Neural cell (in vitro differentiated cells): ENCODE measurements around the gene HS3ST3A1. TPM values are rescaled to one million over a fixed set of nuclear protein-coding genes. Genes with fewer than 3 reads are reported as not detected.

ENCODE experiments used
- H2AFZ ChIP-seq: fragments of 200-600, 300-800 bp; sonication (generic), shearing (Covaris generic); 2 replicates; pipeline ENCODE4 v1.6.0; 2014; ENCODE audit warnings: low read depth, mild to moderate bottlenecking, antibody characterized with exemption, low read length, moderate library complexity
- H3F3A ChIP-seq: fragments of 200-600 bp; shearing (Covaris generic); 2 replicates; pipeline ENCODE4 v1.6.1; 2016; ENCODE audit warnings: mild to moderate bottlenecking, moderate library complexity, mixed read lengths, antibody characterized with exemption, low read length; ENCODE audit not compliant: insufficient read depth, poor library complexity, severe bottlenecking
- H3K27ac ChIP-seq: fragments of 200-600, 300-800 bp; sonication (generic), shearing (Covaris generic); 2 replicates; pipeline ENCODE4 v1.5.1; 2014; ENCODE audit warnings: mild to moderate bottlenecking, low read length, moderate library complexity
- H3K27me3 ChIP-seq: fragments of 300-800, 200-600 bp; sonication (generic), shearing (Covaris generic); 2 replicates; pipeline ENCODE4 v1.6.0; 2014; ENCODE audit warnings: mild to moderate bottlenecking, low read depth, low read length, moderate library complexity; ENCODE audit not compliant: insufficient read depth
- H3K36me3 ChIP-seq: fragments of 300-800, 200-600 bp; sonication (generic), shearing (Covaris generic); 2 replicates; pipeline ENCODE4 v1.5.1; 2014; ENCODE audit warnings: mild to moderate bottlenecking, antibody characterized with exemption, low read length, moderate library complexity; ENCODE audit not compliant: insufficient read depth
- H3K4me2 ChIP-seq: fragments of 300-800, 200-600 bp; sonication (generic), shearing (Covaris generic); 2 replicates; pipeline ENCODE4 v1.6.0; 2014; ENCODE audit warnings: mild to moderate bottlenecking, low read length
- H3K4me3 ChIP-seq: fragments of 300-800, 200-600 bp; sonication (generic), shearing (Covaris generic); 2 replicates; pipeline ENCODE4 v1.5.1; 2014; ENCODE audit warnings: mild to moderate bottlenecking, low read length, moderate library complexity
- H3K79me2 ChIP-seq: fragments of 200-600 bp; shearing (Covaris generic); replicated peaks from 2 replicates; pipeline ENCODE4 v1.6.0; 2014; ENCODE audit warnings: mild to moderate bottlenecking, low read length, moderate library complexity; ENCODE audit not compliant: insufficient read depth
- H3K9ac ChIP-seq: fragments of 300-800, 200-600 bp; sonication (generic), shearing (Covaris generic); 2 replicates; pipeline ENCODE4 v1.6.1; 2016; ENCODE audit warnings: mild to moderate bottlenecking, low read length, mixed read lengths
- H3K9me2 ChIP-seq: fragments of 200-600 bp; shearing (Covaris generic); 2 replicates; pipeline ENCODE4 v1.6.1; 2016; ENCODE audit warnings: mild to moderate bottlenecking, low read length, mixed read lengths; ENCODE audit not compliant: insufficient read depth
- H3K9me3 ChIP-seq: fragments of 200-600, 300-800 bp; sonication (generic), shearing (Covaris generic); 2 replicates; pipeline ENCODE4 v1.6.1; 2016; ENCODE audit warnings: mild to moderate bottlenecking, mixed run types, low read length, moderate library complexity, mixed read lengths
- H4K20me1 ChIP-seq: fragments of 200-600 bp; shearing (Covaris generic); 2 replicates; pipeline ENCODE4 v1.6.1; 2016; ENCODE audit warnings: mild to moderate bottlenecking, mixed run types; ENCODE audit not compliant: insufficient read depth
- EP300 ChIP-seq: fragments of 450-650 bp; conservative IDR thresholded peaks from 2 replicates; pipeline ENCODE4 v1.6.1; 2014; ENCODE audit warnings: antibody characterized with exemption, mild to moderate bottlenecking, moderate library complexity; ENCODE audit not compliant: poor library complexity, severe bottlenecking
- EZH2 ChIP-seq: fragments of 200-600, 300-800 bp; shearing (Covaris generic), sonication (generic); IDR thresholded peaks from 2 replicates; pipeline ENCODE4 v1.6.1; 2014; ENCODE audit warnings: antibody characterized with exemption, low read length, borderline replicate concordance, mild to moderate bottlenecking; ENCODE audit not compliant: insufficient read depth, poor library complexity, severe bottlenecking
- MXI1 ChIP-seq: fragments of 450-650 bp; conservative IDR thresholded peaks from 2 replicates; pipeline ENCODE4 v1.6.1; 2014; ENCODE audit warnings: antibody characterized with exemption, mild to moderate bottlenecking; ENCODE audit not compliant: poor library complexity, severe bottlenecking
- POLR2AphosphoS5 ChIP-seq: IDR thresholded peaks from 2 replicates; pipeline ENCODE4 v1.6.1; 2012
- RAD21 ChIP-seq: fragments of 450-650 bp; conservative IDR thresholded peaks from 2 replicates; pipeline ENCODE4 v1.6.1; 2014; ENCODE audit warnings: antibody characterized with exemption, mild to moderate bottlenecking, moderate library complexity
- SMC3 ChIP-seq: fragments of 450-650 bp; conservative IDR thresholded peaks from 2 replicates; pipeline ENCODE4 v1.6.1; 2014; ENCODE audit warnings: antibody characterized with exemption, mild to moderate bottlenecking, moderate library complexity; ENCODE audit not compliant: poor library complexity
- TAF1 ChIP-seq: IDR thresholded peaks from 2 replicates; pipeline ENCODE4 v1.6.1; 2012; ENCODE audit warnings: low read depth
- polyA plus RNA-seq: library from polyadenylated mRNA; depleted of rRNA; stranded (reverse); fragments of >200 nt; gene quantifications from 2 replicates; pipeline ENCODE4 v1.2.3, GENCODE V29; 2014
- TF ChIP-seq, protein P1 (sequence below): fragments of 450-650 bp; IDR thresholded peaks from 2 replicates; pipeline ENCODE4 v1.5.1; 2014; ENCODE audit warnings: antibody characterized with exemption, mild to moderate bottlenecking, moderate library complexity; ENCODE audit not compliant: poor library complexity, severe bottlenecking
- TF ChIP-seq, protein P2 (sequence below): IDR thresholded peaks from 2 replicates; pipeline ENCODE4 v1.6.1; 2012; ENCODE audit warnings: borderline replicate concordance

Gene HS3ST3A1
- polyA plus RNA-seq, 1 donor from 2014 or later = 0.56 TPM

GRCh38 chr17:13561606-13562270 is 40.0 kb downstream of the HS3ST3A1 start:
- no peak overlapping the region for H2AFZ ChIP-seq
- no peaks in the 10 kb centered on the region for H3K27me3 ChIP-seq
- H4K20me1 ChIP-seq = no peaks in the 10 kb centered on the region
- no peaks in the 10 kb centered on the region for H3K9me2 ChIP-seq
- no peak overlapping the region for H3K27ac ChIP-seq
- no peak overlapping the region for H3K9ac ChIP-seq
- H3F3A ChIP-seq = no peaks in the 10 kb centered on the region
- H3K79me2 ChIP-seq = no peaks in the 10 kb centered on the region
- no peaks in the 10 kb centered on the region for H3K9me3 ChIP-seq
- TF ChIP-seq EZH2 (no peak), MXI1 (no peak), SMC3 (no peak), POLR2AphosphoS5 (no peak), EP300 (no peak), TAF1 (no peak)
- TF ChIP-seq, protein P1, sequence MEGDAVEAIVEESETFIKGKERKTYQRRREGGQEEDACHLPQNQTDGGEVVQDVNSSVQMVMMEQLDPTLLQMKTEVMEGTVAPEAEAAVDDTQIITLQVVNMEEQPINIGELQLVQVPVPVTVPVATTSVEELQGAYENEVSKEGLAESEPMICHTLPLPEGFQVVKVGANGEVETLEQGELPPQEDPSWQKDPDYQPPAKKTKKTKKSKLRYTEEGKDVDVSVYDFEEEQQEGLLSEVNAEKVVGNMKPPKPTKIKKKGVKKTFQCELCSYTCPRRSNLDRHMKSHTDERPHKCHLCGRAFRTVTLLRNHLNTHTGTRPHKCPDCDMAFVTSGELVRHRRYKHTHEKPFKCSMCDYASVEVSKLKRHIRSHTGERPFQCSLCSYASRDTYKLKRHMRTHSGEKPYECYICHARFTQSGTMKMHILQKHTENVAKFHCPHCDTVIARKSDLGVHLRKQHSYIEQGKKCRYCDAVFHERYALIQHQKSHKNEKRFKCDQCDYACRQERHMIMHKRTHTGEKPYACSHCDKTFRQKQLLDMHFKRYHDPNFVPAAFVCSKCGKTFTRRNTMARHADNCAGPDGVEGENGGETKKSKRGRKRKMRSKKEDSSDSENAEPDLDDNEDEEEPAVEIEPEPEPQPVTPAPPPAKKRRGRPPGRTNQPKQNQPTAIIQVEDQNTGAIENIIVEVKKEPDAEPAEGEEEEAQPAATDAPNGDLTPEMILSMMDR = no peak
- TF ChIP-seq, protein P2, sequence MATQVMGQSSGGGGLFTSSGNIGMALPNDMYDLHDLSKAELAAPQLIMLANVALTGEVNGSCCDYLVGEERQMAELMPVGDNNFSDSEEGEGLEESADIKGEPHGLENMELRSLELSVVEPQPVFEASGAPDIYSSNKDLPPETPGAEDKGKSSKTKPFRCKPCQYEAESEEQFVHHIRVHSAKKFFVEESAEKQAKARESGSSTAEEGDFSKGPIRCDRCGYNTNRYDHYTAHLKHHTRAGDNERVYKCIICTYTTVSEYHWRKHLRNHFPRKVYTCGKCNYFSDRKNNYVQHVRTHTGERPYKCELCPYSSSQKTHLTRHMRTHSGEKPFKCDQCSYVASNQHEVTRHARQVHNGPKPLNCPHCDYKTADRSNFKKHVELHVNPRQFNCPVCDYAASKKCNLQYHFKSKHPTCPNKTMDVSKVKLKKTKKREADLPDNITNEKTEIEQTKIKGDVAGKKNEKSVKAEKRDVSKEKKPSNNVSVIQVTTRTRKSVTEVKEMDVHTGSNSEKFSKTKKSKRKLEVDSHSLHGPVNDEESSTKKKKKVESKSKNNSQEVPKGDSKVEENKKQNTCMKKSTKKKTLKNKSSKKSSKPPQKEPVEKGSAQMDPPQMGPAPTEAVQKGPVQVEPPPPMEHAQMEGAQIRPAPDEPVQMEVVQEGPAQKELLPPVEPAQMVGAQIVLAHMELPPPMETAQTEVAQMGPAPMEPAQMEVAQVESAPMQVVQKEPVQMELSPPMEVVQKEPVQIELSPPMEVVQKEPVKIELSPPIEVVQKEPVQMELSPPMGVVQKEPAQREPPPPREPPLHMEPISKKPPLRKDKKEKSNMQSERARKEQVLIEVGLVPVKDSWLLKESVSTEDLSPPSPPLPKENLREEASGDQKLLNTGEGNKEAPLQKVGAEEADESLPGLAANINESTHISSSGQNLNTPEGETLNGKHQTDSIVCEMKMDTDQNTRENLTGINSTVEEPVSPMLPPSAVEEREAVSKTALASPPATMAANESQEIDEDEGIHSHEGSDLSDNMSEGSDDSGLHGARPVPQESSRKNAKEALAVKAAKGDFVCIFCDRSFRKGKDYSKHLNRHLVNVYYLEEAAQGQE = no peak
- H3K4me3 ChIP-seq = no peak overlapping the region
- H3K4me2 ChIP-seq = no peak overlapping the region
- H3K36me3 ChIP-seq = no peaks in the 10 kb centered on the region

DNA sequence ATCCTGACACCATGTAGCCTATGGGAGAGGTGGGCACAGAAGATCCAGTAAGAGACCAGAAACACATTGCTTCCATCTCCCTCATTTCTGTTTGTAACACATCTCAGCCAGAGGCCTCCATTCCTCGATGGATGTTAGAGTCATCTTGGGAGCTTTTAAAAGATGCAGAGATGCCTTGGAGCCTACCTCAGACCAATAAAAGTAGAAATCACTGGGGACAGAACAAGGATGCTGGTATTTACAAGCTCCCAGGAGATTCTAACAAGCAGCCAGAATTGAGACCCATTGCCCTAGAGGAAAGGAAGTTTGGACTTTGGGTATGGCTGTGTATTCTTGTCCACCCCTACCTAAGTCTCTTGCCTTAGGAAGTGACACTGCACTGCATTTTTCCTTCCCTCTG is 40.8 kb downstream of the HS3ST3A1 start:
- Histone ChIP-seq H3K9ac (no peak overlapping the region), H3K27ac (no peak overlapping the region), H2AFZ (no peak overlapping the region), H3K79me2 (no peaks in the 10 kb centered on the region), H3K4me3 (no peak overlapping the region), H3F3A (no peaks in the 10 kb centered on the region), H3K9me2 (no peaks in the 10 kb centered on the region), H3K27me3 (no peaks in the 10 kb centered on the region), H3K4me2 (no peak overlapping the region), H3K36me3 (no peaks in the 10 kb centered on the region), H4K20me1 (no peaks in the 10 kb centered on the region), H3K9me3 (no peaks in the 10 kb centered on the region)
- TF ChIP-seq, protein P1 = no peak
- TF ChIP-seq POLR2AphosphoS5 = no peak
- no peak for TF ChIP-seq SMC3
- TF ChIP-seq EP300 = no peak
- no peak for TF ChIP-seq RAD21
- TF ChIP-seq MXI1 = no peak
- no peak for TF ChIP-seq EZH2
- TF ChIP-seq, protein P2 = no peak
- TF ChIP-seq TAF1 = no peak
